HCT116 (cell line): ENCODE data around the gene ZNF562. TPM values are rescaled to one million over a fixed set of nuclear protein-coding genes. Genes with fewer than 3 reads are reported as not detected.

Source experiments
- ATAC-seq: fragments of 200-7000 bp; cut with Tn5 transposase; 2 replicates; pipeline ENCODE4 v1.9.1; 2020; ENCODE audit warnings: mild to moderate bottlenecking, moderate library complexity
- BruUV-seq: library from RNA; stranded (reverse); fragments of 400-500 nt; replicated peaks from 2 replicates; lab custom pipeline; 2021; lab: Mats Ljungman, UMichigan
- CTCF ChIA-PET: fragments of 300-600 bp; sonication (Branson Sonifier 250); formaldehyde crosslinking; loops from one replicate; lab custom pipeline; 2021; ENCODE audit warnings: antibody characterized with exemption; lab: Charles Lee
- POLR2A ChIA-PET: fragments of 300-600, 350-600 bp; sonication (Branson Sonifier 250); formaldehyde crosslinking; loops from one replicate; lab custom pipeline; 2021; ENCODE audit warnings: antibody characterized with exemption; lab: Charles Lee
- RAD21 ChIA-PET, 2 experiments: fragments of 300-600 bp; sonication (Branson Sonifier 250); formaldehyde crosslinking; loops; one replicate each; lab custom pipeline; 2023; ENCODE audit warnings: low total read pairs in 2 of 2; ENCODE audit not compliant: uncharacterized antibody in 2 of 2, unreplicated experiment in 2 of 2, low non-redundant PET in 1 of 2; lab: Charles Lee
- DNase-seq: peaks from one replicate; pipeline ENCODE4 v3.0.0-alpha.2; 2010; ENCODE audit warnings: low read depth, low spot score
- H2AFZ ChIP-seq: fragments of 200-600 bp; shearing (Covaris generic), sonication (generic); 2 replicates; pipeline ENCODE4 v1.6.1; 2017; ENCODE audit warnings: low read depth, mixed run types, mixed read lengths, antibody characterized with exemption, low read length; ENCODE audit not compliant: poor library complexity, severe bottlenecking
- H3K27ac ChIP-seq: 2 replicates; pipeline ENCODE4 v1.5.1; 2012; ENCODE audit warnings: low read depth, low read length
- H3K27me3 ChIP-seq: fragments of 200-600 bp; sonication (generic); 2 replicates; pipeline ENCODE4 v1.6.1; 2016; ENCODE audit warnings: mixed run types, low read length, mixed read lengths; ENCODE audit not compliant: insufficient read depth
- H3K36me3 ChIP-seq, 2 experiments: fragments of 200-500 bp in 1 of 2; fragments of 200-600 bp in 1 of 2; sonication (Bioruptor generic) in 1 of 2; sonication (generic) in 1 of 2; 2 replicates each; pipeline versions ENCODE4 v1.5.1 to v1.6.1; 2014 to 2016; ENCODE audit warnings: low read length in 2 of 2, inconsistent platforms in 1 of 2, mixed read lengths in 1 of 2, mixed run types in 1 of 2; ENCODE audit not compliant: insufficient read depth in 2 of 2, control insufficient read depth in 1 of 2
- H3K4me1 ChIP-seq, 2 experiments: fragments of 200-600 bp in 1 of 2; sonication (generic) in 1 of 2; 2 replicates each; pipeline versions ENCODE4 v1.5.1 to v1.6.1; 2012 to 2017; ENCODE audit warnings: low read length in 2 of 2, inconsistent platforms in 1 of 2, mild to moderate bottlenecking in 1 of 2, mixed read lengths in 1 of 2, mixed run types in 1 of 2, moderate library complexity in 1 of 2; ENCODE audit not compliant: insufficient read depth in 2 of 2, control insufficient read depth in 1 of 2
- H3K4me2 ChIP-seq: fragments of 200-600 bp; sonication (generic); 2 replicates; pipeline ENCODE4 v1.6.1; 2017; ENCODE audit warnings: mixed run types, low read length, mixed read lengths
- H3K4me3 ChIP-seq, 2 experiments: fragments of 200-600 bp in 1 of 2; sonication (generic) in 1 of 2; replicated peaks in 1 of 2; 2 replicates each; pipeline ENCODE4 v1.5.1; 2011 to 2016; ENCODE audit warnings: low read length in 2 of 2, control low read depth in 1 of 2, low read depth in 1 of 2, mild to moderate bottlenecking in 1 of 2, mixed read lengths in 1 of 2, mixed run types in 1 of 2
- H3K79me2 ChIP-seq: fragments of 200-600 bp; sonication (generic); 2 replicates; pipeline ENCODE4 v1.6.1; 2017; ENCODE audit warnings: mild to moderate bottlenecking, mixed run types, low read length, moderate library complexity, mixed read lengths; ENCODE audit not compliant: insufficient read depth
- H3K9ac ChIP-seq: fragments of 200-600 bp; sonication (generic); 2 replicates; pipeline ENCODE4 v1.6.1; 2016; ENCODE audit warnings: low read length, mixed read lengths
- H3K9me2 ChIP-seq: fragments of 200-600 bp; sonication (generic), shearing (Covaris generic); 2 replicates; pipeline ENCODE4 v1.6.1; 2017; ENCODE audit warnings: mixed run types, mild to moderate bottlenecking, moderate library complexity; ENCODE audit not compliant: insufficient read depth
- H3K9me3 ChIP-seq, 2 experiments: fragments of 200-500 bp in 1 of 2; fragments of 200-600 bp in 1 of 2; sonication (Bioruptor generic) in 1 of 2; sonication (generic) in 1 of 2; 2 replicates each; pipeline ENCODE4 v1.6.1; 2014 to 2017; ENCODE audit warnings: low read length in 2 of 2, mixed read lengths in 2 of 2, inconsistent platforms in 1 of 2, low read depth in 1 of 2, mild to moderate bottlenecking in 1 of 2, mixed run types in 1 of 2, moderate library complexity in 1 of 2; ENCODE audit not compliant: control insufficient read depth in 1 of 2, insufficient read depth in 1 of 2
- H4K20me1 ChIP-seq: fragments of 200-600 bp; sonication (generic), shearing (Covaris generic); 2 replicates; pipeline ENCODE4 v1.6.1; 2017; ENCODE audit warnings: mixed run types, mild to moderate bottlenecking, moderate library complexity; ENCODE audit not compliant: insufficient read depth
- ATF3 ChIP-seq: IDR thresholded peaks from 2 replicates; pipeline ENCODE4 v1.6.1; 2012
- CEBPB ChIP-seq: IDR thresholded peaks from 2 replicates; pipeline ENCODE4 v1.6.1; 2012; ENCODE audit warnings: low read depth
- CTCF ChIP-seq, 3 experiments: fragments of 200-600 bp in 1 of 3; sonication (generic) in 1 of 3; IDR thresholded peaks in 2 of 3; conservative IDR thresholded peaks in 1 of 3; 2 replicates each; pipeline ENCODE4 v1.5.1; 2012 to 2017; ENCODE audit warnings: low read depth in 2 of 3, low read length in 2 of 3, antibody characterized with exemption in 1 of 3, borderline replicate concordance in 1 of 3, control low read depth in 1 of 3, mild to moderate bottlenecking in 1 of 3, mixed read lengths in 1 of 3, mixed run types in 1 of 3, moderate library complexity in 1 of 3; ENCODE audit not compliant: insufficient read depth in 1 of 3
- EGR1 ChIP-seq: IDR thresholded peaks from 2 replicates; pipeline ENCODE4 v1.6.1; 2012; ENCODE audit warnings: low read depth
- ELF1 ChIP-seq: IDR thresholded peaks from 2 replicates; pipeline ENCODE4 v1.6.1; 2012; ENCODE audit warnings: low read depth, borderline replicate concordance
- EZH2phosphoT487 ChIP-seq: fragments of 200-600 bp; IDR thresholded peaks from 2 replicates; pipeline ENCODE4 v1.6.1; 2018; ENCODE audit warnings: antibody characterized with exemption, borderline replicate concordance
- MAX ChIP-seq: IDR thresholded peaks from 2 replicates; pipeline ENCODE4 v1.6.1; 2012
- RAD21 ChIP-seq: IDR thresholded peaks from 2 replicates; pipeline ENCODE4 v1.6.1; 2012; ENCODE audit warnings: low read depth, mild to moderate bottlenecking
- REST ChIP-seq: IDR thresholded peaks from 2 replicates; pipeline ENCODE4 v1.6.1; 2012; ENCODE audit warnings: low read depth
- SIN3A ChIP-seq: IDR thresholded peaks from 2 replicates; pipeline ENCODE4 v1.6.1; 2012; ENCODE audit warnings: low read depth
- SP1 ChIP-seq: IDR thresholded peaks from 2 replicates; pipeline ENCODE4 v1.6.1; 2012; ENCODE audit warnings: low read depth
- SRF ChIP-seq: IDR thresholded peaks from 2 replicates; pipeline ENCODE4 v1.6.1; 2012; ENCODE audit warnings: low read depth
- ZBTB33 ChIP-seq: IDR thresholded peaks from 2 replicates; pipeline ENCODE4 v1.6.1; 2011; ENCODE audit warnings: mild to moderate bottlenecking, low read length, moderate library complexity; ENCODE audit not compliant: insufficient replicate concordance; ENCODE audit errors: extremely low read depth
- ZFX ChIP-seq: fragments of 450-650 bp; IDR thresholded peaks from 2 replicates; pipeline ENCODE4 v1.6.1; 2017
- ZNF274 ChIP-seq: fragments of 200-500 bp; sonication (Bioruptor generic); IDR thresholded peaks from 2 replicates; pipeline ENCODE4 v1.6.1; 2014; ENCODE audit warnings: mild to moderate bottlenecking, low read depth, low read length, inconsistent platforms
- intact Hi-C: fragments of 100-400 bp; cut with micrococcal nuclease; formaldehyde crosslinking; loops from 2 replicates; pipeline ENCODE4 v1.10.0; 2022
- total RNA-seq: library from RNA; stranded (reverse); gene quantifications from one replicate; pipeline ENCODE4 v1.2.1, GENCODE V29; 2021; ENCODE audit not compliant: unreplicated experiment

ZNF562 gene
- total RNA-seq, 1 experiment from 2014 or later, result 37.8 TPM

- H3K4me1 ChIP-seq, result no peaks in the 10 kb centered on the region
These were observed 33.9 kb downstream of the ZNF562 start for GRCh38 chr19:9640956-9641355.

More at GRCh38 chr19:9640956-9641355, 33.9 kb downstream of the ZNF562 start:
- Histone ChIP-seq H3K9me3 (peaks cover 11 to 33% of the 10 kb centered on the region in 2 experiments; a peak in 2 of 4 replicates), H3K4me3 (no peak overlapping the region), H3K9me2 (no peaks in the 10 kb centered on the region), H4K20me1 (no peaks in the 10 kb centered on the region), H2AFZ (no peak overlapping the region), H3K4me2 (no peak overlapping the region), H3K36me3 (peaks cover 2 to 11% of the 10 kb centered on the region in 2 experiments; a peak in 3 of 4 replicates)
- ChIA-PET RAD21 (no interaction called here), CTCF (no interaction called here)
- BruUV-seq, result no TSS peak
- intact Hi-C loops, result no loop called here
- ATAC-seq, result no peak
- no peak for TF ChIP-seq CEBPB
- TF ChIP-seq RAD21, result no peak
- no peak for TF ChIP-seq CTCF (IDR thresholded peaks at IDR 0.05 in 2 of 3, conservative IDR thresholded peaks at IDR 0.05 in 1 of 3; ENCODE audit: borderline replicate concordance in 1 of 3, insufficient read depth in 1 of 3, low read depth in 2 of 3, low read length in 2 of 3)
- TF ChIP-seq ELF1, result no peak
- TF ChIP-seq SRF, result no peak
- no peak for TF ChIP-seq EZH2phosphoT487
- TF ChIP-seq ZBTB33, result no peak
- no peak for TF ChIP-seq ATF3
- TF ChIP-seq SP1, result no peak
- TF ChIP-seq ZNF274, result no peak
- TF ChIP-seq SIN3A, result no peak
- no peak for TF ChIP-seq MAX
- no peak for TF ChIP-seq EGR1
- no peak for TF ChIP-seq ZFX
- no peak for TF ChIP-seq REST
- TF ChIP-seq, all 23 proteins: peak for 0
- H3K27me3 ChIP-seq, result no peaks in the 10 kb centered on the region
- H3K27ac ChIP-seq, result no peak overlapping the region
- DNase-seq, result no peak
- POLR2A ChIA-PET, result no interaction called here
- 0 out of 2 replicates have a peak, but pooled peaks cover 2% of the 10 kb centered on the region for H3K79me2 ChIP-seq
- no peak overlapping the region for H3K9ac ChIP-seq
